Memory B cell (primary cell): ENCODE data around the gene AHRR.

Source experiments
- ATAC-seq: fragments of 150-1000 bp; cut with Tn5 transposase; 2 replicates; pipeline ENCODE4 v1.10.0; 2021; ENCODE audit warnings: low read depth, mild to moderate bottlenecking, moderate library complexity
- DNase-seq, 2 donors: peaks; one replicate each; pipeline ENCODE4 v3.0.0; 2022; ENCODE audit warnings: low spot score in 2 of 2
- H3K27ac Mint-ChIP-seq: one replicate; pipeline ENCODE4 v1.8.0; 2022; ENCODE audit warnings: mild to moderate bottlenecking, moderate library complexity, mixed read lengths
- H3K27me3 Mint-ChIP-seq: one replicate; pipeline ENCODE4 v1.8.0; 2022; ENCODE audit warnings: mixed read lengths
- H3K36me3 Mint-ChIP-seq: one replicate; pipeline ENCODE4 v1.8.0; 2022; ENCODE audit warnings: mild to moderate bottlenecking, mixed read lengths
- H3K4me1 Mint-ChIP-seq: one replicate; pipeline ENCODE4 v1.8.0; 2022; ENCODE audit warnings: mixed read lengths
- H3K4me3 Mint-ChIP-seq: one replicate; pipeline ENCODE4 v1.8.0; 2022; ENCODE audit warnings: mild to moderate bottlenecking, moderate library complexity, mixed read lengths
- H3K9me3 Mint-ChIP-seq: one replicate; pipeline ENCODE4 v1.8.0; 2022; ENCODE audit warnings: mixed read lengths

Gene AHRR

GRCh38 chr5:422323-423232 lies 101.1 kb downstream of the AHRR start:
- peaks cover 10% of the 10 kb centered on the region for H3K27me3 Mint-ChIP-seq

DNA sequence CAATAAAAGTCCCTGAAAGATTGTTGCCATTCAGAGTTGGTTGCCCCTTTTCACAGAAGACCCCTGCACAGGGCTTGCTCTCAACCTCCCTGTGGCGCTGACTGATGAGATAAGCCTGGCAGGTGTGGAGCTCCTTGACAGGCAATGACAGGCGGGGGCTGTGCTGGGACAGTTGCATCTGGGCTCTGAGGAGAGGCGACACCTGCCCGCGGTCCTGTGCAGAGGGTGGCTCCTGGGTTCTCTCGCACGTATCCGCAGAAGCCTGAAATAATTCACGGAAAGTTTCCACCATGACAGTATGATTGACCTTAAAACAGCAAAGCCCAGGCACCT lies 101.7 kb downstream of the AHRR start:
- no peak overlapping the region for H3K4me3 Mint-ChIP-seq
- peaks cover 10% of the 10 kb centered on the region for H3K9me3 Mint-ChIP-seq
- H3K4me1 Mint-ChIP-seq, result peaks cover 13% of the 10 kb centered on the region
- H3K27me3 Mint-ChIP-seq, result peaks cover 10% of the 10 kb centered on the region
- ATAC-seq (no peak), DNase-seq (no peak)
- H3K27ac Mint-ChIP-seq, result no peak overlapping the region
- H3K36me3 Mint-ChIP-seq, result peaks cover 6% of the 10 kb centered on the region

More at GRCh38 chr5:422323-423232, 101.1 kb downstream of the AHRR start:
- ATAC-seq (no peak), DNase-seq (no peak)
- Mint-ChIP-seq H3K4me1 (peaks cover 13% of the 10 kb centered on the region), H3K27ac (no peak overlapping the region), H3K4me3 (no peak overlapping the region), H3K36me3 (peaks cover 6% of the 10 kb centered on the region), H3K9me3 (peaks cover 10% of the 10 kb centered on the region)

GRCh38 chr5:423626-424261 lies 102.2 kb downstream of the AHRR start:
- H3K27me3 Mint-ChIP-seq, result peaks cover 10% of the 10 kb centered on the region
- H3K4me1 Mint-ChIP-seq, result peaks cover 13% of the 10 kb centered on the region
- H3K36me3 Mint-ChIP-seq, result peaks cover 6% of the 10 kb centered on the region
- DNase-seq (no peak), ATAC-seq (no peak)
- no peak overlapping the region for H3K27ac Mint-ChIP-seq
- H3K9me3 Mint-ChIP-seq, result peaks cover 10% of the 10 kb centered on the region
- no peak overlapping the region for H3K4me3 Mint-ChIP-seq

DNA sequence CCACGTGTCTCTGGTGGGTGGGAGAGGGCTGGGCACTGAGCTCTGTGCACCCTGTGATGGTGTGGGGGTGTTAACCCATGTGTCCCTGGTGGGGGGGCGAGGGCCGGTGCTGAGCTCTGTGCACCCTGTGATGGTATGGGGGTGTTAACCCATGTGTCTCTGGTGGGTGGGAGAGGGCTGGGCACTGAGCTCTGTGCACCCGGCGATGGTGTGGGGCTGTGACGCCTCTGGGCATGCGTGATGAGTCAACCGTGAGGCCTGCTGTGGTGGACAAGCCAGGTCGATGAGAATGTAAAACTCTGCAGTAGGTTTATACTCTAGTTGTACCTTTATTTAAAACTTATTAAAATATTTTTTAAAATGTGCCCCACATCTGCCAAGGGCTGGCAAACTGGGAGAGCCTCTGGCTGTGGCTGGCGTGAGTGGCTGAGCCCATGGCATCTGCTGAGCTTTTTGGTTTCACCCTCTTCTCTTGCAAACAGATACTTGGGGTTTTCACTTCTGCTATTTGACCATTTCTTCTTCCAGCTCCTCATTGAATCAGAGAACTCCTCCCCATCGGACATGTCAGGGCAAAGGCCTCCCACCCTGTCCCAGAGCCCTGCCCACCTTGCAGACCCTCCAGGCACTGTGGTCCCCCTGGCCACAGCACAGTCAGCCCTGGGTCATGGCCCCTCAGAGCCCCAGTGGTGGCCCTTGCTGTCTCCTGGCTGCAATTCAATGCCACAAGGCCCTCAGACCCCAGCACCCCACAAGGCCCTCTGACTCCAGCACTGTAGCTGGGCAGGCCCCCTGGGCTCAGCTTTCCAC lies 103.0 kb downstream of the AHRR start:
- ATAC-seq (peak; percentile 70), DNase-seq (no peak)
- Mint-ChIP-seq H3K4me1 (peaks cover 13% of the 10 kb centered on the region), H3K9me3 (peaks cover 10% of the 10 kb centered on the region), H3K4me3 (peak overlapping the region; percentile 24), H3K27me3 (peaks cover 10% of the 10 kb centered on the region), H3K27ac (no peak overlapping the region), H3K36me3 (peaks cover 6% of the 10 kb centered on the region)

DNA sequence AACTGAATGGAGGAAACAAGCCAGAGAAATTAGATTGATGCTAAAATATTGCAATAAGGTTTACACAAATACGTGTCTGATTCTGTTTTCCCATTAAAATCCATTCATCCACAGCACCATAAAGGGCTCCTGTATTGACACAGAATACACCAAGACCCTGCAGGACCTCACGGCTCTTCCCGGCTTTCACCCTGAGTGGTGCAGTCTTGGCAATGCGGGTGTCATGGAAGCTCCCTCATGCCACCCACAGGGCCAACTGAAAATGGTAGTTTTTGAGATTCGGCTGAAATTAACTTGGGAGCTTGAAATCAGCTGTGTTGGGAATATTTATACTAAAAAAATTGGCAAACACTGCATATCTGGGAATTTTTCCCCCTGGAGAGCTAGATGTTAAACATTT lies 104.2 kb downstream of the AHRR start:
- H3K36me3 Mint-ChIP-seq, result peaks cover 6% of the 10 kb centered on the region

GRCh38 chr5:426392-426976 lies 105.0 kb downstream of the AHRR start:
- Mint-ChIP-seq H3K4me3 (no peak overlapping the region), H3K4me1 (peaks cover 13% of the 10 kb centered on the region), H3K36me3 (peaks cover 6% of the 10 kb centered on the region), H3K9me3 (peaks cover 10% of the 10 kb centered on the region), H3K27ac (no peak overlapping the region), H3K27me3 (peaks cover 12% of the 10 kb centered on the region)
- ATAC-seq (no peak), DNase-seq (no peak)

More for the DNA sequence above, 104.2 kb downstream of the AHRR start:
- DNase-seq, result no peak
- peaks cover 12% of the 10 kb centered on the region for H3K27me3 Mint-ChIP-seq
- H3K27ac Mint-ChIP-seq, result no peak overlapping the region
- no peak overlapping the region for H3K4me3 Mint-ChIP-seq
- peaks cover 13% of the 10 kb centered on the region for H3K4me1 Mint-ChIP-seq
- H3K9me3 Mint-ChIP-seq, result peaks cover 10% of the 10 kb centered on the region
- no peak for ATAC-seq

- DNase-seq, result no peak
- Mint-ChIP-seq H3K27ac (no peak overlapping the region), H3K9me3 (peaks cover 10% of the 10 kb centered on the region), H3K4me1 (peaks cover 13% of the 10 kb centered on the region), H3K36me3 (peaks cover 6% of the 10 kb centered on the region), H3K4me3 (no peak overlapping the region), H3K27me3 (peaks cover 19% of the 10 kb centered on the region)
- ATAC-seq, result no peak
Measured at GRCh38 chr5:427415-428087, 106.0 kb downstream of the AHRR start.

GRCh38 chr5:428219-428618 lies 106.7 kb downstream of the AHRR start:
- peaks cover 10% of the 10 kb centered on the region for H3K9me3 Mint-ChIP-seq
- peaks cover 20% of the 10 kb centered on the region for H3K27me3 Mint-ChIP-seq
- H3K4me3 Mint-ChIP-seq, result no peak overlapping the region
- H3K4me1 Mint-ChIP-seq, result peaks cover 13% of the 10 kb centered on the region
- no peak for ATAC-seq
- H3K27ac Mint-ChIP-seq, result no peak overlapping the region
- peaks cover 6% of the 10 kb centered on the region for H3K36me3 Mint-ChIP-seq
- no peak for DNase-seq

DNA sequence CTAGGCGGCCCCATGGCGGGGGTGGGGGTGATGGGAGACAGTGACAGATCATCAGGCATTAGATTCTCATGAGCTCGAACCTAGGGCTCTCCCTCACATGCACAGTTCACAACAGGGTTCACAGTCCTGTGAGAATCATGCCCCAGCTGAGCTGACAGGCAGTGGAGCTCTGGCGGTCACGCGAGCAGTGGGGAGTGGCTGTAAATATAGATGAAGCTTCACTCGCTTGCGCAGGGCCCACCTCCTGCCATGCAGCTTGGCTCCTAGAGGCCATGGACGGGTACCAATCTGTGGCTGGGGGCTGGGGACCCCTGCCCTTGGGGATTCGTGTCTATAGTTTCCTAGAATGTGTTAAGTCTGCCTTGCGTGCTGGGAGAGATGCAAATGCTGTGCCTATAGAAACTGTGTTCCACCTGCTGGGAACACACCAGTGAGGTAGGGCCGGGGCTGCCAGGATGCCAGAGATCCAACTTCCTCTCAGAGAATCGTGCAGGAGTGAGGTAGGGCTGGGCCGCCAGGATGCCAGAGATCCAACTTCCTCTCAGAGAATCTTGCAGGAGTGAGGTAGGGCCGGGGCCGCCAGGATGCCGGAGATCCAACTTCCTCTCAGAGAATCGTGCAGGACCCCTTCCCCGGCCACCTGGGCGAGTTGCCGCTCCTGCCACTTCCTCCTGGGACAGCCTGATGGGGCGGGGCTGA lies 107.4 kb downstream of the AHRR start:
- DNase-seq, result no peak
- Mint-ChIP-seq H3K4me1 (peaks cover 11% of the 10 kb centered on the region), H3K36me3 (peaks cover 6% of the 10 kb centered on the region), H3K27me3 (peaks cover 22% of the 10 kb centered on the region), H3K27ac (no peak overlapping the region), H3K4me3 (no peak overlapping the region), H3K9me3 (peaks cover 10% of the 10 kb centered on the region)
- no peak for ATAC-seq

DNA sequence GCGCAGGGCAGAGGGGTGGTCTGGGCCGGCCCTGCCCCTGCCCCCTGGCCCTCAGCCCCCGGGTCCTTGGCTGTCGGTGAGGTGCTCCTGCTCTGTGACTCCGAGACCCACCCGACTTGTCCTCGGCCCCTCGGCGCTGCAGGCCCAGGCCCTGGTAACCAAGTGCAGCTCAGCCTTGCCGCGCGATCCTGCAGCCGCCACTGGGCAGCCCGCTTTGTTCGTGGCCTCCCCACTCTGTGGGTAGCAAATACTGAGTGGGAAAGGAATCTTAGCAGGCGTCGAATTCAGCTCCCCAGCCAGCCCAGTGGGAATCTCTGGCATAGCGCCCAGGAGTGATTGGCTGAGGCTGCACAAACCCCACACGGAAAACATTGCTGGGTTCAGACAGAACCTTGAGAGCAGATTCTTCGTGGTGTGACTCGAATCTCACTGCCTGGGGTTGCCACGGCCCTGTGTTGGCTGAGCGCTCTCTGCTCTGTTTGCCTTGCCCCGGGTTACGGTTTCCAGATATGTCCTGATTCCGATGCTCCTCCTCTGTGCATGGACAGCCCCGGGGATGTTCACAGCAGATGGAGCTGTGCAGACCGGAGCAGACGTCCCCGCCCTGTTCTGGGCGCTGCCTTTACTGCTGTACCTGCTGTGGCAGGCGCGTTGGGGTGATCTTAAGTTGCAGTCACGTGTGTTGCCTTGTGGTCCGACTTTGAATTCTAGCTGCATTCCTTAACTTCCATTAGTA lies 108.1 kb downstream of the AHRR start:
- no peak overlapping the region for H3K27ac Mint-ChIP-seq

GRCh38 chr5:430214-430925 lies 108.9 kb downstream of the AHRR start:
- Mint-ChIP-seq H3K4me3 (no peak overlapping the region), H3K27ac (no peak overlapping the region), H3K9me3 (peaks cover 10% of the 10 kb centered on the region), H3K36me3 (peaks cover 6% of the 10 kb centered on the region), H3K27me3 (peaks cover 22% of the 10 kb centered on the region), H3K4me1 (no peaks in the 10 kb centered on the region)
- ATAC-seq (no peak), DNase-seq (no peak)

More for the DNA sequence above, 108.1 kb downstream of the AHRR start:
- Mint-ChIP-seq H3K4me3 (no peak overlapping the region), H3K36me3 (peaks cover 6% of the 10 kb centered on the region), H3K4me1 (peaks cover 4% of the 10 kb centered on the region), H3K27me3 (peaks cover 22% of the 10 kb centered on the region), H3K9me3 (peaks cover 10% of the 10 kb centered on the region)
- DNase-seq (no peak), ATAC-seq (no peak)
